Measurements from ENCODE around the gene BCAS1.

DNA sequence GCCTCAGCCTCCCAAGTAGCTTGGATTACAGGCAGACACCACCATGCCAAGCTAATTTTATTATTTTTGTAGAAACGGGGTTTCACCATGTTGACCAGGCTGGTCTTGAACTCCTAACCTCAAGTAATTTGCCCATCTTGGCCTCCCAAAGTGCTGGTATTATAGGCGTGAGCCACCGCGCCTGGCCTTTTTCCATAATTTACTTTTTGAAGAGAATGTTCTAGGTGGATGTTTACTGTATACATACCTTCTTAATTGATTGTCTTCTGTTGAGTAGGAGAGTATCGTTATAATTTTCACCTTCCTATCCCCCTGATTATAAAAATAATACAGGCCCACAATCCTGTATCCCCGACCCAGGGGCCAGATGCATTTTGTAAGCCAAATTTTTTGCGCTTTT is 174.4 kb downstream of the BCAS1 start:
- TF ChIP-seq, protein P1, sequence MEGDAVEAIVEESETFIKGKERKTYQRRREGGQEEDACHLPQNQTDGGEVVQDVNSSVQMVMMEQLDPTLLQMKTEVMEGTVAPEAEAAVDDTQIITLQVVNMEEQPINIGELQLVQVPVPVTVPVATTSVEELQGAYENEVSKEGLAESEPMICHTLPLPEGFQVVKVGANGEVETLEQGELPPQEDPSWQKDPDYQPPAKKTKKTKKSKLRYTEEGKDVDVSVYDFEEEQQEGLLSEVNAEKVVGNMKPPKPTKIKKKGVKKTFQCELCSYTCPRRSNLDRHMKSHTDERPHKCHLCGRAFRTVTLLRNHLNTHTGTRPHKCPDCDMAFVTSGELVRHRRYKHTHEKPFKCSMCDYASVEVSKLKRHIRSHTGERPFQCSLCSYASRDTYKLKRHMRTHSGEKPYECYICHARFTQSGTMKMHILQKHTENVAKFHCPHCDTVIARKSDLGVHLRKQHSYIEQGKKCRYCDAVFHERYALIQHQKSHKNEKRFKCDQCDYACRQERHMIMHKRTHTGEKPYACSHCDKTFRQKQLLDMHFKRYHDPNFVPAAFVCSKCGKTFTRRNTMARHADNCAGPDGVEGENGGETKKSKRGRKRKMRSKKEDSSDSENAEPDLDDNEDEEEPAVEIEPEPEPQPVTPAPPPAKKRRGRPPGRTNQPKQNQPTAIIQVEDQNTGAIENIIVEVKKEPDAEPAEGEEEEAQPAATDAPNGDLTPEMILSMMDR (conservative IDR thresholded peaks at IDR 0.05; ENCODE audit: low read length), result no peak
- no peak for TF ChIP-seq EZH2phosphoT487 (IDR thresholded peaks at IDR 0.05; ENCODE audit: borderline replicate concordance, low read depth, low read length)
